RWPE1 (cell line): Measurements from ENCODE around the gene SRGAP1.

ENCODE experiments used
- CTCF ChIA-PET: fragments of 350-600 bp; sonication (Branson Sonifier 250); formaldehyde crosslinking; extraction: SDS; loops from one replicate; lab custom pipeline; 2021; lab: Yijun Ruan, JAX
- POLR2A ChIA-PET: fragments of 400-600 bp; formaldehyde crosslinking; extraction: SDS; loops from one replicate; lab custom pipeline; 2020; ENCODE audit warnings: antibody characterized with exemption; ENCODE audit not compliant: low non-redundant PET; lab: Yijun Ruan, JAX
- DNase-seq: peaks from one replicate; pipeline ENCODE4 v3.0.0; 2012; ENCODE audit warnings: low spot score
- H3K27ac ChIP-seq: fragments of 450-650 bp; 2 replicates; pipeline ENCODE4 v1.5.1; 2017
- TF ChIP-seq, protein P1 (sequence below): fragments of 450-650 bp; conservative IDR thresholded peaks from 2 replicates; pipeline ENCODE4 v1.5.1; 2017; ENCODE audit warnings: low read depth, mild to moderate bottlenecking

Gene SRGAP1

DNA sequence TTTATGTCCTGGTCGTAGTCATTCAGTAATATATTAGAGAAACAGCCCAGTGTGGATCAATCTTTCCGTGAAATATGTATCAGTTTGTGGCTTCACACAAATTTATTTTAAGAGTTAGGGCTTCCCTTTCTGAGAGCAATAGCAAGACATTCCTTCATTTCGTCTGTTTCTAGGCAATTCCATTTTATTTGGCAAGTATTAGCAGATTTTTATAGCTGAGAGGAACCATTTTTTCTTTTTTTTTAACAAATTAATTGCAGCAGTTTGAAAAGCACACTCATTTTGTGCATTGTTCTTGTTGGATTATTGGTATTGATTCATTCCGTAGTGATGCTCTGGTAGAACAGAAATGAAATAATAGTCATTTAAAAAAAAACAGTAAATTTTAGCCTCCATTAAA is 132.9 kb downstream of the SRGAP1 start:
- DNase-seq: no peak
- TF ChIP-seq, protein P1, sequence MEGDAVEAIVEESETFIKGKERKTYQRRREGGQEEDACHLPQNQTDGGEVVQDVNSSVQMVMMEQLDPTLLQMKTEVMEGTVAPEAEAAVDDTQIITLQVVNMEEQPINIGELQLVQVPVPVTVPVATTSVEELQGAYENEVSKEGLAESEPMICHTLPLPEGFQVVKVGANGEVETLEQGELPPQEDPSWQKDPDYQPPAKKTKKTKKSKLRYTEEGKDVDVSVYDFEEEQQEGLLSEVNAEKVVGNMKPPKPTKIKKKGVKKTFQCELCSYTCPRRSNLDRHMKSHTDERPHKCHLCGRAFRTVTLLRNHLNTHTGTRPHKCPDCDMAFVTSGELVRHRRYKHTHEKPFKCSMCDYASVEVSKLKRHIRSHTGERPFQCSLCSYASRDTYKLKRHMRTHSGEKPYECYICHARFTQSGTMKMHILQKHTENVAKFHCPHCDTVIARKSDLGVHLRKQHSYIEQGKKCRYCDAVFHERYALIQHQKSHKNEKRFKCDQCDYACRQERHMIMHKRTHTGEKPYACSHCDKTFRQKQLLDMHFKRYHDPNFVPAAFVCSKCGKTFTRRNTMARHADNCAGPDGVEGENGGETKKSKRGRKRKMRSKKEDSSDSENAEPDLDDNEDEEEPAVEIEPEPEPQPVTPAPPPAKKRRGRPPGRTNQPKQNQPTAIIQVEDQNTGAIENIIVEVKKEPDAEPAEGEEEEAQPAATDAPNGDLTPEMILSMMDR: no peak
- CTCF ChIA-PET: interaction anchor here (0.5 to 0.7 kb wide), 3 partner anchors 37 to 208 kb away, joined by 3 to 7 read pairs (median 5); no protein-coding TSS in a partner anchor
- H3K27ac ChIP-seq: no peak overlapping the region
- POLR2A ChIA-PET: no interaction called here

DNA sequence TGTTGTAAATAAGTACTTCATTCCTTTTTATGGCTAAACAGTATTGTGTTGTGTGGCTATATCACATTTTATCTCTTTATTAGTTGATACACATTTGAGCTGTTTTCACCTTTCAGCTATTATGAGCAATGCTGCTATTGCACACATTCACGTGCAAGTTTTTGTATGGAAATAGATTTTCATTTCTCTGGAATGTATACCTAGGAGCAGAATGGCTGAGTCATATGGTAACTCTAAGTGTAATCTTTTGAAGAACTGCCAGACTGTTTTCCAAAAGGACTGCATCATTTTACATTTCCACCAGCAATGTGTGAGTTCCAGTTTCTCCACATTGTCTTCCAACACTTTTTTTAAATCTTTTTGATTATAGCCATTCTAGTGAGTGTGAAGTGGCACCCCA is 134.0 kb downstream of the SRGAP1 start:
- DNase-seq: peak; percentile 74
- ChIA-PET POLR2A (no interaction called here), CTCF (no interaction called here)
- peak overlapping the region; percentile 81 for H3K27ac ChIP-seq
- TF ChIP-seq, protein P1: no peak

DNA sequence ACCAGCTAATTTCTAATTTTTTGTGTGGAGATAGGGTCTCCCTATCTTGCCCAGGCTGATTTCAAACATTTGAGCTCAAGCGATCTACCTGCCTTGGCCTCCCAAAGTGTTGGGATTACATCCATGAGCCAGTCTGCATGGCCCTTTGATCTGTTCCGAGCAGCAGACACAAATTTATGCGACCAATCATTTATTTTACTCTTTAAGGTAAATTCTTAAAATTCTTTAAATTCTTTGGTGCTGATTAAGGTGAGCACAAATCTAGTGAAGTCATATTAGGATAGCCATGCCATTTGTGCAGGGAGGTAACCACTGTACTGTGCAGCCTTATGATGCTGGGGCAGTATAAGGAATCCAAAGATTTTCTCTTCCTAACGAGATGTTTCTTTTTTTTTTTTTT is 135.7 kb downstream of the SRGAP1 start:
- peak overlapping the region; percentile 37 for H3K27ac ChIP-seq
- POLR2A ChIA-PET: no interaction called here
- DNase-seq: no peak
- CTCF ChIA-PET: no interaction called here
- TF ChIP-seq, protein P1: no peak

DNA sequence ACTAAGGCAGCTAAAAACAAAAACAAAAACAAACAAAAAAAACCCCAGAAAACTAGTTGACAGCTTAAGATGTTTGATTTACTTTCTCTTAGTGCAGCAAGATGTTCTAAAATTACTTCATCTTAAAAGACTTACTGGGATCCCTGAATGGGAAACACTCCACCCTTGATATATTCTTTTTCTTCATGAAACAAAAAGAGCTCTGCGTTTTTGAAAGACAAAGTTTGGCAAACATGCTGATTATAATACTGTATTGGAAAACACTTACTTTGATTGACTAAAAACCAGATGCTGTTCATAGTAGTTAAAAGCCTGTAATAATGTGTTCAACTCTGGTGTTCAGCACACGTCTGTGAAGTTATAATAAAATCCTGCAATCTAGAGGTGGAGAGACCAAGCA is 136.8 kb downstream of the SRGAP1 start:
- DNase-seq: no peak
- TF ChIP-seq, protein P1: no peak
- ChIA-PET POLR2A (no interaction called here), CTCF (interaction anchor here (0.6 kb wide), 1 partner anchor 160 kb away, joined by 4 read pairs; no protein-coding TSS in a partner anchor)
- H3K27ac ChIP-seq: no peak overlapping the region

DNA sequence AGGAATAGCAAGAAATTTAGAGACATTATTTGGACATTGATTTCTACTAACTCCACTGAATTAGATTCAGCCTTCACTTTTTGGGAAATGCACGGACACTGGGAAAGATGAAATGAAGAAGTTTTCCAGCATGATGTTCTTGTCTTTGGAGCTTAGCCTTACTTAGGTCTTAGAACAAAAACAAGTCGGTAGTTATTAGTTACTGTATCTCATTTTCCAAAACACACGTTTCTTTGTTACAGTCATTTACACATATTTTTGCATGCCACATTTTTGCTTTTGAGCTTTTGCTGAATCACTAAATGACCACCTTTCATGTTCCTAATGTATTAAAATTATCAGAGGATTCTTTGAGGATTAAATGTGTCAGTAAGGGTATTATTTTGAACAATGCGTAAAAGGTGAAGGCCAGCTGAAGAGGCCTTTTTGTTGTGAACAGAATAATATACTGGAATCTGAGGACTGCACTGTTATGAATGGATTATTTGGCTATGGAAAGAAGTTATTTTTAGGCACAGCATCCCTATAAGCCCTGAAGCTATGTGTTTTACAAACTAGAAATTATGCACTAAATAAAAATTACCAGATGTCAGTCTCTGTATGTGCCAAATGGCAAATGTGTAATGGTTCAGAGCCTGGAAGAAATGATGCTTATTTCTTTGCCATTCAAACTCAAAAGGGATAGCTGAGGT is 138.2 kb downstream of the SRGAP1 start:
- no peak overlapping the region for H3K27ac ChIP-seq
- TF ChIP-seq, protein P1: no peak
- CTCF ChIA-PET: no interaction called here

DNA sequence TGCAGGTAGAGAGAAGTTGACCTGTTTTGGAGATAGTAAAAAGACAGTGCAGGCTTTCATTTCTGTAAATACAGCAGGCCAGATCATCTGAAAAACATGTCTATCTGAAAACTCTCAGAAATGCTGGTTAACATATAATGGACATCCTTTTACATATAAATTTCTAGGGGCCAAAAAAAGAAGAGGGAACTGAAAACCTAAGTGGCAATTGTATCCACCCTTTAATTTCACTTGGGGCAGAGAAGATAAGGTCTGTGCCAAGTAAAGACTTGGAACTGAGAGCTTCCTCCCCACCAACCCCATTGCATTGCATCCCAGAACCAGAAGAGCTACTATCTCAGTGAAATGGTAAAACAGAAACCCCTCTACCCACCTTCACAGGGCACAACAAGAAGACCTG is 141.0 kb downstream of the SRGAP1 start:
- TF ChIP-seq, protein P1: no peak
- ChIA-PET CTCF (no interaction called here), POLR2A (no interaction called here)
- DNase-seq: no peak
- H3K27ac ChIP-seq: no peak overlapping the region; the same call in 1 of the 2 replicates

More for the DNA sequence above, 138.2 kb downstream of the SRGAP1 start:
- DNase-seq: no peak
- POLR2A ChIA-PET: no interaction called here
